ENCODE measurements around the gene ZNF765. TPM values are rescaled to one million over a fixed set of nuclear protein-coding genes. Genes with fewer than 3 reads are reported as not detected.

ZNF765 gene
- total and polyA plus RNA-seq, 8 donors = 10.3 to 16.6 (median 13.1) TPM

- no peak for ATAC-seq
- Histone ChIP-seq H3K9me3 (peaks cover 0 to 98% of the 10 kb centered on the region in 2 donors), H3K4me1 (no peaks in the 10 kb centered on the region), H3K36me3 (peaks cover 0 to 76% of the 10 kb centered on the region in 2 donors), H3K4me3 (no peak overlapping the region), H3K27me3 (no peaks in the 10 kb centered on the region), H3K27ac (no peak overlapping the region)
- TF ChIP-seq CTCF (IDR thresholded peaks at IDR 0.05) = no peak
- DNase-seq = no peak
- intact Hi-C loops (cut with DNase I) = no loop called here
Measured at GRCh38 chr19:53381376-53381775, 13.6 kb upstream of the ZNF765 start.

- Histone ChIP-seq H3K27ac (no peak overlapping the region), H3K27me3 (no peaks in the 10 kb centered on the region), H3K9me3 (peaks cover 0 to 93% of the 10 kb centered on the region in 2 donors), H3K4me3 (no peak overlapping the region), H3K4me1 (no peaks in the 10 kb centered on the region), H3K36me3 (peaks cover 0 to 18% of the 10 kb centered on the region in 2 donors)
- ATAC-seq = no peak
- intact Hi-C loops (cut with DNase I) = no loop called here
- no peak for TF ChIP-seq CTCF (IDR thresholded peaks at IDR 0.05)
- no peak for DNase-seq
Measured at GRCh38 chr19:53388168-53388567, 6.8 kb upstream of the ZNF765 start.

DNA sequence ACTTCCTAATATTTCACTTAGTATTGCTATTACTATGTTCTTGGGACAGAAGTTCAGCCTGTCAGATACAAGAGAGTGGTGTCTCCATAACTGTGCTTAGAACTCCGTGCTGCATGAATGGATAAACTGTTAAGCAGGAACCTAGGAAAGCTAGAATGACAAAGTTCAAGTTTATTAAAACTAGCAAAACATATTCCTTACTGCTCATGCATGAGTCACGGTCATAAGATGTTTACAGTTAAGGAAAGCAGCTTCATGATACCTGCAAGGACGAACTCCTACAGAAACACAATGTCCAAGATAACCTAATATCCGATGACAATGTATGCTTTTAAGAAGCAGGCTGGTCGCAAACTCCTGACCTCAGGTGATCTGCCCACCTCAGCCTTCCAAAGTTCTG, 6.0 kb upstream of the ZNF765 start:
- H3K36me3 ChIP-seq = peaks cover 0 to 18% of the 10 kb centered on the region in 2 donors
- H3K9me3 ChIP-seq = peaks cover 0 to 86% of the 10 kb centered on the region in 2 donors
- ATAC-seq (no peak), DNase-seq (no peak)
- intact Hi-C loops (cut with DNase I) = no loop called here
- TF ChIP-seq CTCF (IDR thresholded peaks at IDR 0.05) = no peak
- H3K27me3 ChIP-seq = no peaks in the 10 kb centered on the region
- no peak overlapping the region for H3K27ac ChIP-seq
- H3K4me1 ChIP-seq = peaks cover 0 to under 1% of the 10 kb centered on the region in 2 donors
- H3K4me3 ChIP-seq = no peak overlapping the region

GRCh38 chr19:53389571-53389970, 5.4 kb upstream of the ZNF765 start:
- Histone ChIP-seq H3K9me3 (peaks cover 0 to 79% of the 10 kb centered on the region in 2 donors), H3K27ac (no peak overlapping the region), H3K36me3 (peaks cover 0 to 17% of the 10 kb centered on the region in 2 donors), H3K27me3 (no peaks in the 10 kb centered on the region), H3K4me3 (no peak overlapping the region), H3K4me1 (peaks cover 0 to 7% of the 10 kb centered on the region in 2 donors)
- no peak for TF ChIP-seq CTCF (IDR thresholded peaks at IDR 0.05)
- intact Hi-C loops (cut with DNase I) = no loop called here
- no peak for ATAC-seq
- no peak for DNase-seq

DNA sequence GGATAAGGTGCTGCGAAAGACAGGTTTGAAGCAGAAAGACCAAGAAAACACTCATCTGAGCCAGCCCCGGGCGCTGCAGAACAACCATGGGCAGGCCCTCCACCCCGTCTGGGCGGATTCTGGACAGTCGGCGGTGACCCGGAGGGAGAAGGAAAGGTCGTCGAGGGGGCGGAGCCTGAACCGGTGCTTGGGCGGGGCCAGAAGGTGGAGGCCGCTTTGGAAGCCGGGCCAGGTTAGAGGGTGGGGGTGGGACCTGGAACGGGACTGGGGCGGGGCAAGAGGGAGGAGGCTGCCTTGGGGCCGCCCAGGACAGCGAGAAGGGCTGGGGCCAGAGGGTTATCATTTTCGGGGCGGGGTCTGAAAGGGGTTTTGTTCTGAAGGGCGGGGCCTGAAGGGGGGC, 5.0 kb upstream of the ZNF765 start:
- no peak for DNase-seq
- intact Hi-C loops (cut with DNase I) = no loop called here

More for the DNA sequence above, 5.0 kb upstream of the ZNF765 start:
- ATAC-seq = no peak
- peaks cover 0 to 13% of the 10 kb centered on the region in 2 donors for H3K36me3 ChIP-seq
- peaks cover 0 to 75% of the 10 kb centered on the region in 2 donors for H3K9me3 ChIP-seq
- peaks cover 0 to 7% of the 10 kb centered on the region in 2 donors for H3K4me1 ChIP-seq
- no peak overlapping the region for H3K27ac ChIP-seq
- TF ChIP-seq CTCF (IDR thresholded peaks at IDR 0.05) = no peak
- H3K4me3 ChIP-seq = no peak overlapping the region
- H3K27me3 ChIP-seq = no peaks in the 10 kb centered on the region
